HEK293T (cell line): ENCODE results near the gene MB.

Experiments used
- CTCF ChIA-PET: fragments of 350-600 bp; formaldehyde crosslinking; extraction: SDS; loops from one replicate; lab custom pipeline; 2021; ENCODE audit warnings: antibody characterized with exemption, inconsistent platforms; lab: Yijun Ruan, JAX
- POLR2A ChIA-PET: fragments of 350-600 bp; formaldehyde crosslinking; extraction: SDS; loops from one replicate; lab custom pipeline; 2020; ENCODE audit warnings: antibody characterized with exemption, inconsistent platforms; lab: Yijun Ruan, JAX
- DNase-seq: peaks from one replicate; pipeline ENCODE4 v3.0.0; 2012; ENCODE audit warnings: mixed read lengths; ENCODE audit errors: extremely low spot score
- ARNT ChIP-seq: fragments of 450-650 bp; IDR thresholded peaks from 2 replicates; pipeline ENCODE4 v1.6.1; 2017; ENCODE audit warnings: mild to moderate bottlenecking
- BHLHE40 ChIP-seq: fragments of 450-650 bp; IDR thresholded peaks from 2 replicates; pipeline ENCODE4 v1.6.1; 2016; ENCODE audit warnings: mild to moderate bottlenecking, moderate library complexity, borderline replicate concordance
- CTBP1 ChIP-seq: fragments of 450-650 bp; IDR thresholded peaks from 2 replicates; pipeline ENCODE4 v1.6.1; 2016; ENCODE audit warnings: borderline replicate concordance
- ELF4 ChIP-seq: fragments of 450-650 bp; IDR thresholded peaks from 2 replicates; pipeline ENCODE4 v1.6.1; 2017; ENCODE audit warnings: antibody characterized with exemption
- FOXA1 ChIP-seq: fragments of 450-650 bp; IDR thresholded peaks from 2 replicates; pipeline ENCODE4 v1.6.1; 2016; ENCODE audit warnings: mild to moderate bottlenecking
- FOXK2 ChIP-seq: fragments of 450-650 bp; IDR thresholded peaks from 2 replicates; pipeline ENCODE4 v1.6.1; 2016; ENCODE audit warnings: mild to moderate bottlenecking
- FOXM1 ChIP-seq: fragments of 450-650 bp; IDR thresholded peaks from 2 replicates; pipeline ENCODE4 v1.6.1; 2017; ENCODE audit warnings: mild to moderate bottlenecking, borderline replicate concordance
- HDGF ChIP-seq: fragments of 450-650 bp; IDR thresholded peaks from 2 replicates; pipeline ENCODE4 v1.6.1; 2017; ENCODE audit warnings: antibody characterized with exemption, borderline replicate concordance
- L3MBTL2 ChIP-seq: fragments of 450-650 bp; conservative IDR thresholded peaks from 2 replicates; pipeline ENCODE4 v1.6.1; 2016; ENCODE audit warnings: mild to moderate bottlenecking
- LEF1 ChIP-seq: fragments of 450-650 bp; IDR thresholded peaks from 2 replicates; pipeline ENCODE4 v1.6.1; 2017; ENCODE audit warnings: mild to moderate bottlenecking, borderline replicate concordance
- NFRKB ChIP-seq: fragments of 450-650 bp; IDR thresholded peaks from 2 replicates; pipeline ENCODE4 v1.6.1; 2016; ENCODE audit warnings: mild to moderate bottlenecking, moderate library complexity
- PKNOX1 ChIP-seq: fragments of 450-650 bp; IDR thresholded peaks from 2 replicates; pipeline ENCODE4 v1.6.1; 2016
- SP1 ChIP-seq: fragments of 450-650 bp; IDR thresholded peaks from 2 replicates; pipeline ENCODE4 v1.6.1; 2017
- SUZ12 ChIP-seq: fragments of 450-650 bp; IDR thresholded peaks from 2 replicates; pipeline ENCODE4 v1.6.1; 2016; ENCODE audit warnings: mild to moderate bottlenecking
- TARDBP ChIP-seq: fragments of 450-650 bp; IDR thresholded peaks from 2 replicates; pipeline ENCODE4 v1.6.1; 2016
- ZNF384 ChIP-seq: fragments of 450-650 bp; IDR thresholded peaks from 2 replicates; pipeline ENCODE4 v1.6.1; 2016

MB gene

GRCh38 chr22:35620624-35621251, 3.6 kb upstream of the MB start:
- no peak for DNase-seq
- ChIA-PET POLR2A (interaction anchor here (1.0 to 1.3 kb wide), 2 partner anchors 269 to 619 kb away, joined by 3 to 4 read pairs; partner anchors contain the start of gene APOL2), CTCF (interaction anchor here (0.6 to 1.4 kb wide), 5 partner anchors 11 to 270 kb away, joined by 3 to 5 read pairs (median 3); no protein-coding TSS in a partner anchor)
- TF ChIP-seq FOXK2 (no peak), SP1 (no peak), FOXM1 (no peak), FOXA1 (no peak), NFRKB (no peak), HDGF (no peak), ELF4 (no peak), TARDBP (no peak), ARNT (no peak), LEF1 (no peak), ZNF384 (no peak), BHLHE40 (no peak), CTBP1 (no peak), L3MBTL2 (no peak), SUZ12 (no peak), PKNOX1 (no peak)

- ChIA-PET POLR2A (interaction anchor here (1.3 kb wide), 1 partner anchor 268 kb away, joined by 4 read pairs; no protein-coding TSS in a partner anchor), CTCF (interaction anchor here (0.6 kb wide), 1 partner anchor 188 kb away, joined by 3 read pairs; no protein-coding TSS in a partner anchor)
- no peak for TF ChIP-seq FOXA1
- TF ChIP-seq NFRKB = no peak
- TF ChIP-seq L3MBTL2 = no peak
- no peak for TF ChIP-seq PKNOX1
- TF ChIP-seq FOXK2 = no peak
- TF ChIP-seq LEF1 = no peak
- no peak for TF ChIP-seq SUZ12
- TF ChIP-seq SP1 = no peak
- no peak for TF ChIP-seq FOXM1
- no peak for TF ChIP-seq CTBP1
- TF ChIP-seq HDGF = no peak
- no peak for TF ChIP-seq TARDBP
- TF ChIP-seq BHLHE40 = no peak
- TF ChIP-seq ELF4 = no peak
- TF ChIP-seq ARNT = no peak
- no peak for TF ChIP-seq ZNF384
- no peak for DNase-seq
These were observed 2.4 kb upstream of the MB start for GRCh38 chr22:35619336-35620094.

- ChIA-PET CTCF (no interaction called here), POLR2A (no interaction called here)
- no peak for DNase-seq
- TF ChIP-seq NFRKB (no peak), SUZ12 (no peak), SP1 (no peak), TARDBP (no peak), LEF1 (no peak), FOXA1 (no peak), BHLHE40 (no peak), HDGF (no peak)
These were observed 1.5 kb upstream of the MB start for GRCh38 chr22:35618427-35619223.

- no peak for DNase-seq
- CTCF ChIA-PET = interaction anchor here (0.8 kb wide), 1 partner anchor 265 kb away, joined by 3 read pairs; no protein-coding TSS in a partner anchor
- TF ChIP-seq HDGF (no peak), SP1 (no peak), ELF4 (no peak), ARNT (no peak), BHLHE40 (no peak), FOXA1 (no peak), FOXK2 (no peak), PKNOX1 (no peak), NFRKB (no peak), SUZ12 (no peak), CTBP1 (no peak)
- POLR2A ChIA-PET = no interaction called here
These were observed 1.1 kb downstream of the MB start for GRCh38 chr22:35616043-35616442.

- CTCF ChIA-PET = no interaction called here
- no peak for TF ChIP-seq FOXA1
- no peak for TF ChIP-seq NFRKB
- no peak for TF ChIP-seq BHLHE40
- TF ChIP-seq CTBP1 = no peak
- TF ChIP-seq ZNF384 = no peak
- TF ChIP-seq SUZ12 = no peak
- no peak for TF ChIP-seq TARDBP
- TF ChIP-seq FOXM1 = no peak
- TF ChIP-seq FOXK2 = no peak
- TF ChIP-seq SP1 = no peak
- no peak for TF ChIP-seq ELF4
- no peak for DNase-seq
- POLR2A ChIA-PET = no interaction called here
These were observed 2.0 kb downstream of the MB start for GRCh38 chr22:35615156-35615555.
